Thoracic aorta (tissue), 2 donors: Measurements from ENCODE around the gene ROR1. TPM values are rescaled to one million over a fixed set of nuclear protein-coding genes. Genes with fewer than 3 reads are reported as not detected.

Experiments
- ATAC-seq: fragments of 150-250 bp; one replicate; pipeline ENCODE4 v1.8.0; 2017; ENCODE audit warnings: low read depth; ENCODE audit not compliant: insufficient number of reproducible peaks, low FRiP score
- DNase-seq: peaks from one replicate; pipeline ENCODE4 v3.0.0-alpha.2; 2020; ENCODE audit warnings: low spot score
- H3K27ac ChIP-seq, 2 donors: fragments of 200-600 bp; sonication (generic); 1 replicate in 1 of 2; 2 replicates in 1 of 2; pipeline ENCODE4 v1.5.1; 2016; ENCODE audit warnings: mild to moderate bottlenecking in 2 of 2, moderate library complexity in 2 of 2
- H3K27me3 ChIP-seq: fragments of 200-600 bp; sonication (generic); replicated peaks from 2 replicates; pipeline ENCODE4 v1.6.0; 2016; ENCODE audit warnings: mild to moderate bottlenecking; ENCODE audit not compliant: insufficient read depth
- H3K36me3 ChIP-seq: fragments of 200-600 bp; sonication (generic); one replicate; pipeline ENCODE4 v1.5.1; 2016
- H3K4me1 ChIP-seq, 2 donors: fragments of 200-600 bp; sonication (generic); 1 replicate in 1 of 2; 2 replicates in 1 of 2; pipeline versions ENCODE4 v1.5.1 to v1.6.0; 2016; ENCODE audit warnings: low read depth in 2 of 2, mild to moderate bottlenecking in 1 of 2; ENCODE audit not compliant: control insufficient read depth in 1 of 2
- H3K4me3 ChIP-seq: fragments of 200-600 bp; sonication (generic); 2 replicates; pipeline ENCODE4 v1.5.1; 2016; ENCODE audit warnings: mild to moderate bottlenecking
- H3K9me3 ChIP-seq: fragments of 200-600 bp; sonication (generic); 2 replicates; pipeline ENCODE4 v1.5.1; 2016
- CTCF ChIP-seq: fragments of 200-600 bp; sonication (generic); IDR thresholded peaks from one replicate; pipeline ENCODE4 v1.5.1; 2019; ENCODE audit warnings: antibody characterized with exemption
- total RNA-seq, 2 donors: library from RNA; depleted of rRNA; stranded (reverse); fragments of >200 nt; gene quantifications; one replicate each; pipeline versions ENCODE4 v1.1.0 to v1.2.3, GENCODE V29; 2016

The ROR1 gene
- total RNA-seq, 2 donors from 2014 or later, result 41.2 to 51.8 TPM

GRCh38 chr1:63855942-63856341, 82.1 kb downstream of the ROR1 start:
- Histone ChIP-seq H3K4me1 (peaks cover 17 to 79% of the 10 kb centered on the region in 2 donors), H3K9me3 (no peaks in the 10 kb centered on the region), H3K27ac (peak overlapping the region in 1 of 2 donors; percentile 1), H3K36me3 (no peaks in the 10 kb centered on the region), H3K27me3 (no peaks in the 10 kb centered on the region), H3K4me3 (no peak overlapping the region)
- DNase-seq (no peak), ATAC-seq (no peak)
- no peak for TF ChIP-seq CTCF

DNA sequence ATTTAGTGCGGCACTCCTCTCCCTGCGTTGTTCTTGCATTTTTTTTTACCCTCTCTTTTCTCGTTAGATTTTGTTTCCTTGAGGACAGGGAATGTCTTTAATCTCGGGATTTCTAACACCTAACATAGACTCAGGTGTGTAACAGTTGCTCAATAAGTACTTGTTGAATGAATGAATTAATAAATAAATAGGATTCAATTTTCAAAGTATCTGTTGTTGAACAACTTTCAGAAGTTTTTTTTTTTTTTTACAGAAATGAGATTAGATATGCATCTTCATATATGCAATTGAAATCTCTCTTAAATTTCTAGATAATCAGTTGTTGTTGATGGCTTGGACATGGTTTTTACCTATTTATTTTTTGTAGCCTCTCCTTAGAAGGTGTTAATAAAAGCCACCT, 83.1 kb downstream of the ROR1 start:
- H3K4me1 ChIP-seq, result peaks cover 21 to 76% of the 10 kb centered on the region in 2 donors
- H3K4me3 ChIP-seq, result no peak overlapping the region
- no peaks in the 10 kb centered on the region for H3K27me3 ChIP-seq
- no peak for TF ChIP-seq CTCF
- H3K9me3 ChIP-seq, result no peaks in the 10 kb centered on the region
- no peaks in the 10 kb centered on the region for H3K36me3 ChIP-seq
- no peak for DNase-seq
- no peak for ATAC-seq
- H3K27ac ChIP-seq, result peak overlapping the region in 1 of 2 donors; percentile 46

DNA sequence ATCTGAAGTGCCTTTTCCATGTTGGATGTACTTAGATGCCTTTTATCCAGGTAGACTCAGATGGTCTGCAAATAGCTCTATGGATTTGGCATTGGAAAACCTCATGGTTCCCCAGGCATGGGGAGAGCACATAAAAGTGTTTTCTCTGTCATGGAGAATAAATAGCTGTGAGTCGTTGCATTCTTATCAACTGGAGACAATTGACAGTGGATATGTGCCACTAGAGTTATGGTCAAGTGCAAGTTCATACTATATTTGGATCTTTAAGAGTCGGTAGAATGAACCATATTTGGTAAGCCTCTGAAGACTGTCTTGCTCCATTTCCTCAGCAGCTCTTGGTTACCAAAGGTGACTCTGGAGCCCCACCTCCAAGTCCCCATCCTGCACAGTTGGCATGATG, 83.7 kb downstream of the ROR1 start:
- H3K4me3 ChIP-seq, result no peak overlapping the region
- H3K4me1 ChIP-seq, result peaks cover 21 to 76% of the 10 kb centered on the region in 2 donors
- DNase-seq (no peak), ATAC-seq (no peak)
- H3K27me3 ChIP-seq, result no peaks in the 10 kb centered on the region
- no peak for TF ChIP-seq CTCF
- no peaks in the 10 kb centered on the region for H3K9me3 ChIP-seq
- peak overlapping the region; percentile 9 to 46 for H3K27ac ChIP-seq
- H3K36me3 ChIP-seq, result no peaks in the 10 kb centered on the region

DNA sequence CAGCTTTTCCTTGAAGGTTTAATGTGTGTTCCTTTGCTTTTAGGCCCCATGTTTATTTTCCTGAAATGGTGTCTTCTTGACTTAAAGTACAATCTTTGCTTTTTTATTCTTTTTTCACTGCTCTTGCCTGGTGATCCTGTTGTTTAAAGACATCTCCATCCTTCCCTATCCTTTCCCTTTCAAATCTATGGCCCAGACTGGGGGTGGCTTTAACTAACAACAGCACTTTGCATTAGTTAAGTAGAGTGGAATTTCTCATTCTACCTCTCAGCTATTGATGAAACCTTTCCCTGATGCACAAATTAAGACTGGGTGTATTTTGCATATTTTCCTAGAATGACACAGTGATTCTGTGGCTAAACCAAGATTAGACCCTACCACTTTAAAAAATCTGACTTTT, 84.3 kb downstream of the ROR1 start:
- Histone ChIP-seq H3K9me3 (no peaks in the 10 kb centered on the region), H3K4me1 (peaks cover 21 to 77% of the 10 kb centered on the region in 2 donors), H3K4me3 (no peak overlapping the region), H3K36me3 (no peaks in the 10 kb centered on the region), H3K27me3 (no peaks in the 10 kb centered on the region), H3K27ac (peak overlapping the region in 1 of 2 donors; percentile 46)
- ATAC-seq (no peak), DNase-seq (no peak)
- no peak for TF ChIP-seq CTCF

DNA sequence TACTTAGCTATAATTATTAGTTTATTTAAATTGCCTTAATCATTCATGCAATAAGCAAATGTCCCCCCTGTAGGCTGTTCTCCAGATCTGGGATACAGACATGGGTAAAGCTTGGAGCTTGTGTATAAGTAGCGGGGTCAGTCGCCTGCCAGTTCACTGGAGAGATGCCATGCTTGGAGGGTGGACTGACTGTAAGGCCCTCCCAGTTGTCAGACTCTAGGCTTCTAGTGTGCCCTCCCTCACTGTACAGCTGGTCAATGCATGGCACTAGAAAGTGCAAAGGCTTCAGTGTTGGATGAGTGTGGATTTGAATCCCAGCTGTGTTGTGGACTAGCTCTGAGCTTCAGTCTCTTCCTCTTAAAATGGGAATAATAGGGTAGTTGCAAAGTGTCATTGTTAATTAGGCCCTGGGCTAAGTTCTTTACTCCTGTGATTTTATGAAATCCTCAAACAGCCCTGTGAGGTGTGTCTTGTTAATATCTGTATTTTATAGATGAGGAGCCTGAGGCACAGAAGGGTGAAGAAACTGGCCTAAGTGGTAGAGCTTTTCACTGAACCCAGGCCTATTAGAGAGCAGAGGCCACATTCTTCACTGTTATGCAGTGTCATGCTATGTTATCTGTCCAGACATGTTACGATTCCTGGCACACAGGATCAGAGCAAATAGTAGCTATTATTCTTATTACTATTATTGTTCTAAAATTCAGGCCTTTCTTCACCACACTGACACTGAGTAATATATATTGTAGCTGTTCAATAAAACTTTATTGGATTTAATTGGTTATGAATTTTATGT, 85.9 kb downstream of the ROR1 start:
- no peak for DNase-seq
- no peak for TF ChIP-seq CTCF
- Histone ChIP-seq H3K9me3 (no peaks in the 10 kb centered on the region), H3K36me3 (no peaks in the 10 kb centered on the region), H3K27ac (peak overlapping the region in 1 of 2 donors; percentile 13), H3K4me1 (peaks cover 21 to 78% of the 10 kb centered on the region in 2 donors), H3K4me3 (no peak overlapping the region), H3K27me3 (no peaks in the 10 kb centered on the region)
- ATAC-seq, result no peak
